MM.1S (cell line): ENCODE results near the gene MORC4.
A peak's percentile ranks its signal among the peaks of the same experiment; 100 is the strongest.

Experiments used
- DNase-seq: peaks from one replicate; pipeline ENCODE4 v3.0.0-alpha.2; 2015
- H2AFZ ChIP-seq: fragments of 300-600 bp; sonication (generic); 2 replicates; pipeline ENCODE4 v1.6.0; 2016; ENCODE audit warnings: antibody characterized with exemption, low read length
- H3F3A ChIP-seq: fragments of 300-600 bp; sonication (generic); 2 replicates; pipeline ENCODE4 v1.6.1; 2016; ENCODE audit warnings: mild to moderate bottlenecking, antibody characterized with exemption, low read length, moderate library complexity, mixed read lengths; ENCODE audit not compliant: insufficient read depth
- H3K27ac ChIP-seq: fragments of 300-600 bp; sonication (generic); 2 replicates; pipeline ENCODE4 v1.5.1; 2016; ENCODE audit warnings: mild to moderate bottlenecking, low read length
- H3K27me3 ChIP-seq: fragments of 300-600 bp; sonication (generic); replicated peaks from 2 replicates; pipeline ENCODE4 v1.6.0; 2016; ENCODE audit warnings: low read length; ENCODE audit not compliant: insufficient read depth
- H3K36me3 ChIP-seq: fragments of 300-600 bp; sonication (generic); replicated peaks from 2 replicates; pipeline ENCODE4 v1.6.1; 2016; ENCODE audit warnings: mild to moderate bottlenecking, low read length, mixed read lengths; ENCODE audit not compliant: insufficient read depth
- H3K4me1 ChIP-seq: fragments of 300-600 bp; sonication (generic); 2 replicates; pipeline ENCODE4 v1.6.1; 2016; ENCODE audit warnings: low read length, mixed read lengths
- H3K4me2 ChIP-seq: fragments of 300-600 bp; sonication (generic); 2 replicates; pipeline ENCODE4 v1.6.0; 2016; ENCODE audit warnings: low read depth, low read length
- H3K4me3 ChIP-seq: fragments of 300-600 bp; sonication (generic); 2 replicates; pipeline ENCODE4 v1.5.1; 2016; ENCODE audit warnings: low read length, mixed read lengths
- H3K79me2 ChIP-seq: fragments of 300-600 bp; sonication (generic); 2 replicates; pipeline ENCODE4 v1.6.1; 2016; ENCODE audit warnings: mixed run types, low read length, mixed read lengths
- H3K9ac ChIP-seq: fragments of 300-600 bp; sonication (generic); 2 replicates; pipeline ENCODE4 v1.6.1; 2016; ENCODE audit warnings: low read length, mixed read lengths
- H3K9me2 ChIP-seq: fragments of 300-600 bp; sonication (generic); replicated peaks from 2 replicates; pipeline ENCODE4 v1.6.1; 2016; ENCODE audit warnings: mild to moderate bottlenecking, low read length, mixed read lengths; ENCODE audit not compliant: insufficient read depth
- H3K9me3 ChIP-seq: fragments of 300-600 bp; sonication (generic); replicated peaks from 2 replicates; pipeline ENCODE4 v1.6.1; 2016; ENCODE audit warnings: mild to moderate bottlenecking, low read length, mixed read lengths; ENCODE audit not compliant: insufficient read depth
- H4K20me1 ChIP-seq: fragments of 300-600 bp; sonication (generic); 2 replicates; pipeline ENCODE4 v1.6.1; 2016; ENCODE audit warnings: mild to moderate bottlenecking, low read length, moderate library complexity, mixed read lengths; ENCODE audit not compliant: insufficient read depth
- EZH2 ChIP-seq: fragments of 300-600 bp; sonication (generic); optimal IDR thresholded peaks from 2 replicates; pipeline ENCODE3; 2017; ENCODE audit warnings: low read depth, mild to moderate bottlenecking, antibody characterized with exemption, low read length, mixed read lengths
- EZH2phosphoT487 ChIP-seq: fragments of 300-600 bp; sonication (generic); IDR thresholded peaks from 2 replicates; pipeline ENCODE4 v1.6.1; 2018; ENCODE audit warnings: antibody characterized with exemption, low read length
- TF ChIP-seq, protein P1 (sequence below): fragments of 300-600 bp; sonication (generic); IDR thresholded peaks from 2 replicates; pipeline ENCODE4 v1.5.1; 2016; ENCODE audit warnings: antibody characterized with exemption, low read length, mixed read lengths

MORC4 gene

DNA sequence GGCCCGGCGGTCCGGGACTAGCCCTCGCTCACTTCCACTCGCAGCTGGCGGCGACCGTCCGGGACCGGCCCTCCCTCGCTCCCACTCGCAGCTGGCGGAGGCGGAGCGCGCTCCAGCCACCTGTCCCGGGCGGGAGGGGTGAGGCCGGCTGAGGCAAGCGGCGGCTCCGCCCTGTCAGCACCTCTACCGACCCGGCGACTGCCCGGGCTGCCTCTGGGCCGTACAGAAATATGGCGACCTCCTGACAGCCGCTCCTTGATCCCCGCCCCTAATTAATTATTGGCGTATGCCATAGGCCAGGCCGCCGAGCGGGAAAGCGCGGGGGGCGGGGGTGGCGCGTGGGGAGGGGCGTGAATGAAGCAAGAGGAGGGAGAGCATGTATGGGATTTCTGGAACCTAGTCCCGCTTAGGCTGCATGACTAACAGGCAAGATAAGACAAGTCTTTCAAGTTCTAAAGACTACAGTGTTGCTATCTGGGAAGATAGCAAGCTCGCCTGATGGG, at the start of gene MORC4:
MORC4 (minus strand) TSS at position 200 of the 503 bp plus-strand sequence. CDS start 243 bp downstream, outside the sequence.
- Histone ChIP-seq H2AFZ (peak within 1 kb of the TSS; percentile 72), H3K36me3 (no peaks in the 10 kb centered on the region), H3K4me3 (peak within 1 kb of the TSS; percentile 68), H4K20me1 (no peaks in the 10 kb centered on the region), H3K79me2 (no peaks in the 10 kb centered on the region), H3K27ac (no peak within 1 kb of the TSS), H3K4me1 (0 out of 2 replicates have a peak, but pooled peaks cover 4% of the 10 kb centered on the region), H3K9ac (peak within 1 kb of the TSS; percentile 25; the same call in 1 of the 2 replicates), H3K9me3 (no peaks in the 10 kb centered on the region), H3F3A (peaks cover 4% of the 10 kb centered on the region; the same call in 1 of the 2 replicates), H3K9me2 (no peaks in the 10 kb centered on the region), H3K4me2 (peak within 1 kb of the TSS; percentile 70), H3K27me3 (no peaks in the 10 kb centered on the region)
- peak; percentile 80 for DNase-seq
- TF ChIP-seq EZH2 (no peak), EZH2phosphoT487 (no peak)
- TF ChIP-seq, protein P1, sequence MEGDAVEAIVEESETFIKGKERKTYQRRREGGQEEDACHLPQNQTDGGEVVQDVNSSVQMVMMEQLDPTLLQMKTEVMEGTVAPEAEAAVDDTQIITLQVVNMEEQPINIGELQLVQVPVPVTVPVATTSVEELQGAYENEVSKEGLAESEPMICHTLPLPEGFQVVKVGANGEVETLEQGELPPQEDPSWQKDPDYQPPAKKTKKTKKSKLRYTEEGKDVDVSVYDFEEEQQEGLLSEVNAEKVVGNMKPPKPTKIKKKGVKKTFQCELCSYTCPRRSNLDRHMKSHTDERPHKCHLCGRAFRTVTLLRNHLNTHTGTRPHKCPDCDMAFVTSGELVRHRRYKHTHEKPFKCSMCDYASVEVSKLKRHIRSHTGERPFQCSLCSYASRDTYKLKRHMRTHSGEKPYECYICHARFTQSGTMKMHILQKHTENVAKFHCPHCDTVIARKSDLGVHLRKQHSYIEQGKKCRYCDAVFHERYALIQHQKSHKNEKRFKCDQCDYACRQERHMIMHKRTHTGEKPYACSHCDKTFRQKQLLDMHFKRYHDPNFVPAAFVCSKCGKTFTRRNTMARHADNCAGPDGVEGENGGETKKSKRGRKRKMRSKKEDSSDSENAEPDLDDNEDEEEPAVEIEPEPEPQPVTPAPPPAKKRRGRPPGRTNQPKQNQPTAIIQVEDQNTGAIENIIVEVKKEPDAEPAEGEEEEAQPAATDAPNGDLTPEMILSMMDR = no peak

DNA sequence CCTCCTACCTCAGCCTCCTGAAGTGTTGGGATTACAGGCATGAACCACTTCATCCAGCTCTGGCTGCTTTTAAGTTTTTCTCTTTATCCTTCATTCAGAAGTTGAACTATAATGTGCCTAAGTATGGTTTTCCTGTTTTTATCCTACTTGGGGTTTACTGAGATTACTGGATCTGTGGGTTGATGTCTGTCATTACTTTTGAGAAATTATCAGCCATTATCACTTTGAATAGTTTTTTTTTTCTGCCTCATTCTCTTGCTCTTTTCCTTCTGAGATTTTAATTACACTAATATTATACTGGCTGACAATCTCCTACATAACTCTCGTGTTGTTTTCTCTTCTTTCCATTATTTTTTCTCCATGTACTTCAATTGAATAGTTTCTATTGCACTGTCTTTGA, 47.6 kb upstream of the MORC4 start:
- Histone ChIP-seq H3K4me1 (no peaks in the 10 kb centered on the region), H3K9me3 (no peaks in the 10 kb centered on the region), H3K27me3 (no peaks in the 10 kb centered on the region), H3K4me2 (no peak overlapping the region), H3K27ac (no peak overlapping the region), H3F3A (no peaks in the 10 kb centered on the region), H3K9me2 (no peaks in the 10 kb centered on the region), H2AFZ (no peak overlapping the region), H3K36me3 (no peaks in the 10 kb centered on the region), H4K20me1 (no peaks in the 10 kb centered on the region), H3K4me3 (no peak overlapping the region), H3K9ac (no peak overlapping the region), H3K79me2 (no peaks in the 10 kb centered on the region)
- no peak for TF ChIP-seq EZH2phosphoT487
- TF ChIP-seq, protein P1 = no peak
- TF ChIP-seq EZH2 = no peak
- DNase-seq = no peak

DNA sequence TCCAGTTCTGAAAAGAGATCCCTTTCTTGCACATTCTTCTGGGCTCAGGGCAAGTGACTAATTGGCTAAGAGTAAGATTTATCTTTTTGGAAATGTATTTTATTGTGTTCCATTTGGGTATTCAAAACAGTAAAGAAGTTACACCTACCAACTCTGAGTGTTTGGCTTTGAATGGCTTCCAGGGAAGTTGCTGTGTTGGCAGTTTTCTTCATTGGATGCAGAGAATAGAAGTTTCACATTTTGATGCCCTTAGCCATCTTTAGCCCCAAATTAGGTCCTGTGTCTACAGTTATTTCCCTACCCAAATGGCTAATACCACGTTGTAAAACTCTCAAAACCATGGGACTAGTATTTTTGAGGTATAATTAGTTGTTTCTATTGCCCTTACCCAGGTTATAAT, 29.7 kb upstream of the MORC4 start:
- Histone ChIP-seq H3K9me2 (no peaks in the 10 kb centered on the region), H3K27ac (no peak overlapping the region), H3K9ac (no peak overlapping the region), H3K9me3 (no peaks in the 10 kb centered on the region), H3K36me3 (no peaks in the 10 kb centered on the region), H3F3A (no peaks in the 10 kb centered on the region), H3K4me1 (no peaks in the 10 kb centered on the region), H3K79me2 (no peaks in the 10 kb centered on the region), H3K4me2 (no peak overlapping the region), H3K27me3 (no peaks in the 10 kb centered on the region), H3K4me3 (no peak overlapping the region), H2AFZ (no peak overlapping the region), H4K20me1 (no peaks in the 10 kb centered on the region)
- no peak for TF ChIP-seq EZH2
- TF ChIP-seq EZH2phosphoT487 = no peak
- TF ChIP-seq, protein P1 = no peak
- DNase-seq = no peak
